GM13976 (cell line): Measurements from ENCODE around the gene NDUFB10.

ENCODE experiments used
- DNase-seq: peaks from one replicate; pipeline ENCODE4 v3.0.0; 2012; ENCODE audit warnings: low spot score
- in situ Hi-C: fragments of 300-500 bp; cut with MboI; formaldehyde crosslinking; loops from one replicate; pipeline ENCODE4 v1.12.0; 2022; ENCODE audit warnings: low sequenced_read_pairs, mixed read lengths, inconsistent platforms; ENCODE audit not compliant: unreplicated experiment
- TF ChIP-seq, protein P1 (sequence below): IDR thresholded peaks from 2 replicates; pipeline ENCODE4 v1.5.1; 2012; ENCODE audit warnings: borderline replicate concordance, mild to moderate bottlenecking; ENCODE audit not compliant: insufficient read depth; ENCODE audit errors: extremely low read depth, missing control alignments, control extremely low read depth

The NDUFB10 gene

GRCh38 chr16:2001035-2001434, 41.7 kb downstream of the NDUFB10 start:
- in situ Hi-C loops, result loop anchor here (25.0 kb wide), 1 partner anchor 486 kb away; the partner anchor contains the start of gene TBC1D24

DNA sequence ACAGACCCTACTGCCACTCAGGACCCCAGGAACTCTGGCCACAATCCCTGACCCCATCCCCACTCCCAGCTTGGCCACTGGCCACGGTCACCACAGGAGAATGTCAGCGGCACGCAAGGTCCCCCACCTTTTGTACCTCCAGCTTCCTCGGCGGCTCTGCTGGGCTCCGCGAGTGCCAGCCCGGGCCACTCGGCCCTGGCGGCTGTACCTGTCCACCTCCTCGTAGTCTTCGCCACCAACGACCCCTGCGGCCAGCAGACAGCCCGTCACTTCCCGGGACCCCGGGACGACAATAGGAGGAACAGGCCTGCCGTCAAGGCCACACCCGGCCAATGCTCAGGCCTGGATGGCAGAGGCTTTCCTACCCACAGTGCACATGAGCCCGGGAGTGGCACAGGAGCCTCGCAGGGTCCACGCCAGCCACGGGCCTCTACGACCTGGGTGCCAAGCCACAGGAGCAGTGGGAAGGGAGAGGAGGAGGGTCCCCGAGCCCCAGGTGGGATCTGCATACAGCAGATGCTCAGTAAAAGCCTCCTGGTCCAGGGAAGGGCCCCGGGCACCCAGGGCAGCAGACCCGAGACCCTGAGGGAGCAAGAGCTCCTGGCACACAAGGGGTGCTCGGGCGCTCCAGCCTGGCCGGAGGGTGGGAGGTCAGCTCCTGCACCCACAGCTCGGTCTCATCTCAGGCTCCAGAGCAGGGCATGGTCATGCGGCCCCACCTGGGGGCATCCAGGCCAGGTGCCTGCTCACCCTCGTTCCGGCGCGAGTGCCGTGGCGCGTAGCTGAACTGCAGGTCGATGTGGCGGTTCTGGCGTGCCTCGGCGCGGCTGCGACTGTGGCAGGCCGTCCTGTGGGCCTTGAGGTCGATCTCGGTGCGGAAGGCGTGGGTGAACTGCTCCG, 42.4 kb downstream of the NDUFB10 start:
- DNase-seq, result no peak
- TF ChIP-seq, protein P1, sequence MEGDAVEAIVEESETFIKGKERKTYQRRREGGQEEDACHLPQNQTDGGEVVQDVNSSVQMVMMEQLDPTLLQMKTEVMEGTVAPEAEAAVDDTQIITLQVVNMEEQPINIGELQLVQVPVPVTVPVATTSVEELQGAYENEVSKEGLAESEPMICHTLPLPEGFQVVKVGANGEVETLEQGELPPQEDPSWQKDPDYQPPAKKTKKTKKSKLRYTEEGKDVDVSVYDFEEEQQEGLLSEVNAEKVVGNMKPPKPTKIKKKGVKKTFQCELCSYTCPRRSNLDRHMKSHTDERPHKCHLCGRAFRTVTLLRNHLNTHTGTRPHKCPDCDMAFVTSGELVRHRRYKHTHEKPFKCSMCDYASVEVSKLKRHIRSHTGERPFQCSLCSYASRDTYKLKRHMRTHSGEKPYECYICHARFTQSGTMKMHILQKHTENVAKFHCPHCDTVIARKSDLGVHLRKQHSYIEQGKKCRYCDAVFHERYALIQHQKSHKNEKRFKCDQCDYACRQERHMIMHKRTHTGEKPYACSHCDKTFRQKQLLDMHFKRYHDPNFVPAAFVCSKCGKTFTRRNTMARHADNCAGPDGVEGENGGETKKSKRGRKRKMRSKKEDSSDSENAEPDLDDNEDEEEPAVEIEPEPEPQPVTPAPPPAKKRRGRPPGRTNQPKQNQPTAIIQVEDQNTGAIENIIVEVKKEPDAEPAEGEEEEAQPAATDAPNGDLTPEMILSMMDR, result no peak
- in situ Hi-C loops, result loop anchor here (25.0 kb wide), 1 partner anchor 486 kb away; the partner anchor contains the start of gene TBC1D24

More at GRCh38 chr16:2001035-2001434, 41.7 kb downstream of the NDUFB10 start:
- no peak for DNase-seq
- TF ChIP-seq, protein P1, result no peak

DNA sequence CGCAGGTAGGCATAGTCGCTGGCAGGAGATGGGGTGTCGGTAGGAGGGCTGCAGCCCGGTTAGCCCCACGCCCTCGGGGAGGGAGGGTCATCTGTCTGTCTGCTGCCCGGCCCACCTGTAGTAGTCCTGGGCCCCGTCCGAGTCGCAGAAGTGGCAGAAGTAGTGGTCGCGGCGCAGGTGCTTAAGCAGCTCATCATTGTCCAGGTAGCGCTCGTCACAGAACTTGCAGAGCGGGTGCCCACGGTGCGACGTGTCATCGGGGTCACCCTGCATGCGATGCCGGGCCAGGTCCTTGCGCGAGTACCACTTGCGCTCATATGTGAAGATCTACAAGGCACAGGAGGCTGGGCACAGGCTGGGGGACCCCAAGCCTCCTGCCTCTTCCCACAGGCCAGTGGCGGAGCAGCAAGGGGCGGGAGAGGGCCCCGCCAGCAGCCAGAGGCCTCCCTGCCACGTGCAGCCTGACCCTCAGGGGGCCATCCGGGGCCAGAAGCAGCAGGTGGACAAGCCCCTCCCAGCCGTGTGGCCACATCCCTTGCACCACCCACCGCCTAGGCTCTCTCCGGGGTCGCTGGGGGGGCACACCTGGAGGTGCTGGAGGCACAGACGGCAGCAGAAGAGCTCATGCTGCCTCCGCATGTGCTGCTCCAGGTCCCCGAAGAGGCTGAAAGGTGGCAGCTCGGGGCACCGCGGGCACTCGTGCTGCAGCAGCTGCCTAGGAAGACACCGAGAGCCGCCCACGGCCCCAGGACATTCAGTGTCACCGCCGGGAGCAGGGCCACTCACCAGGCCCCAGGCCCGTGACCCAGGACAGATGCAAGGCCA, 43.3 kb downstream of the NDUFB10 start:
- in situ Hi-C loops, result loop anchor here (25.0 kb wide), 1 partner anchor 485 kb away; the partner anchor contains the start of gene TBC1D24
- no peak for DNase-seq
- TF ChIP-seq, protein P1, result no peak

GRCh38 chr16:2003231-2003826, 44.0 kb downstream of the NDUFB10 start:
- no peak for DNase-seq
- TF ChIP-seq, protein P1, result no peak
- in situ Hi-C loops, result loop anchor here (25.0 kb wide), 1 partner anchor 484 kb away; the partner anchor contains the start of gene TBC1D24

DNA sequence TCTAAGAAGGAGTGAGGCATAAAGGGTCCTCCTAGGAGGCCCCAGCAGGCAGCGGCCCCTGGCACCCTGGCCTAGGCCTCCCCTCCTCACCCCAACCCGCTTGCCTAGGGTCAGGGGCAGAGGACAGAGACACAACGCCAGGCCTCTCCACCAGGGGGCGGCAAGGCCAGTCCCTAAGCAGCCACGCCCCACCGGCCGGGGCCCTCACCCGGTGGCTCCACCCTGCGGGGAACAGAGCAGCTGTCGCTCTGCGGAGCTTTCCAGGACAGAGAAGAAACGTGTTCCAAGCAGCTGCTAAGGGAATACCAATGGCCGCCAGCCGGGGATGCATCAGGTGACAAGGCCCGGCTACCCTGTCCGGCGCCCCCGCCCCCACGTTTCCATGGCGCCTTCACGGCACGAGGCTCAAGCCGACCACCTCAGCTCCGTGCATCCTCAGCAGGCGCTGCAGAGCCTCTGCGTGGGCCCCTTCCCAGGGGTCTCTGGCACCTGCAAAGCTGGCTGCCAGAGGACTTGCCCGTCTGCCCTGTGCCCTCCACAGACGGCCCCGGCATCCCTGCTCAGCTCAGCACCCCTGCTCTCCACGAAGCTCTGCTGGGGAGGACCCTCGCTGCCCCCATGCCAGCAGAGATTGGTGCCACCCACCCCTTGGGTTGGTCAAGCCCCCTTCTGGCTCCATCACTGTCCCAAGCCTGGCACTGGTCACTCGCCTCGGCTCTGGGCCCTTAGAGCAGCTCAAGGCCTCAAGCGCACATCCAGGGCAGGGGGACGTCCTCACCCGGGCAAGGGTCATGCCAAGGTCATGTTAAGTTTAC, 44.7 kb downstream of the NDUFB10 start:
- in situ Hi-C loops, result loop anchor here (25.0 kb wide), 1 partner anchor 483 kb away; the partner anchor contains the start of gene TBC1D24
- peak; percentile 95 for DNase-seq
- TF ChIP-seq, protein P1, result peak; percentile 97
